Nephron progenitor cell (in vitro differentiated cells): ENCODE results near the gene CBX7.

Source experiments
- DNase-seq: peaks from one replicate; pipeline ENCODE4 v3.0.0; 2021
- H3K27ac Mint-ChIP-seq: 2 replicates; pipeline ENCODE4 v1.8.0; 2021; ENCODE audit warnings: mild to moderate bottlenecking, moderate library complexity, mixed read lengths
- H3K27me3 Mint-ChIP-seq: 2 replicates; pipeline ENCODE4 v1.8.0; 2021; ENCODE audit warnings: mild to moderate bottlenecking, low read depth, mixed read lengths; ENCODE audit not compliant: poor library complexity
- H3K36me3 Mint-ChIP-seq: 2 replicates; pipeline ENCODE4 v1.8.0; 2021; ENCODE audit warnings: low read depth, mixed read lengths
- H3K4me1 Mint-ChIP-seq: 2 replicates; pipeline ENCODE4 v1.8.0; 2021; ENCODE audit warnings: mixed read lengths
- H3K4me3 Mint-ChIP-seq: 2 replicates; pipeline ENCODE4 v1.8.0; 2021; ENCODE audit warnings: mild to moderate bottlenecking, moderate library complexity, mixed read lengths
- H3K9me3 Mint-ChIP-seq: 2 replicates; pipeline ENCODE4 v1.8.0; 2021; ENCODE audit warnings: mild to moderate bottlenecking, moderate library complexity, mixed read lengths
- TF ChIP-seq, protein P1 (sequence below): fragments of 200-600 bp; sonication (generic); IDR thresholded peaks from 2 replicates; pipeline ENCODE4 v1.5.0; 2021; ENCODE audit warnings: antibody characterized with exemption

The CBX7 gene

GRCh38 chr22:39091126-39092081 is 61.1 kb downstream of the CBX7 start:
- H3K36me3 Mint-ChIP-seq = no peaks in the 10 kb centered on the region
- H3K9me3 Mint-ChIP-seq = no peaks in the 10 kb centered on the region
- no peak overlapping the region for H3K4me3 Mint-ChIP-seq
- H3K4me1 Mint-ChIP-seq = peaks cover 73% of the 10 kb centered on the region
- H3K27me3 Mint-ChIP-seq = peaks cover 13% of the 10 kb centered on the region
- DNase-seq = no peak
- TF ChIP-seq, protein P1, sequence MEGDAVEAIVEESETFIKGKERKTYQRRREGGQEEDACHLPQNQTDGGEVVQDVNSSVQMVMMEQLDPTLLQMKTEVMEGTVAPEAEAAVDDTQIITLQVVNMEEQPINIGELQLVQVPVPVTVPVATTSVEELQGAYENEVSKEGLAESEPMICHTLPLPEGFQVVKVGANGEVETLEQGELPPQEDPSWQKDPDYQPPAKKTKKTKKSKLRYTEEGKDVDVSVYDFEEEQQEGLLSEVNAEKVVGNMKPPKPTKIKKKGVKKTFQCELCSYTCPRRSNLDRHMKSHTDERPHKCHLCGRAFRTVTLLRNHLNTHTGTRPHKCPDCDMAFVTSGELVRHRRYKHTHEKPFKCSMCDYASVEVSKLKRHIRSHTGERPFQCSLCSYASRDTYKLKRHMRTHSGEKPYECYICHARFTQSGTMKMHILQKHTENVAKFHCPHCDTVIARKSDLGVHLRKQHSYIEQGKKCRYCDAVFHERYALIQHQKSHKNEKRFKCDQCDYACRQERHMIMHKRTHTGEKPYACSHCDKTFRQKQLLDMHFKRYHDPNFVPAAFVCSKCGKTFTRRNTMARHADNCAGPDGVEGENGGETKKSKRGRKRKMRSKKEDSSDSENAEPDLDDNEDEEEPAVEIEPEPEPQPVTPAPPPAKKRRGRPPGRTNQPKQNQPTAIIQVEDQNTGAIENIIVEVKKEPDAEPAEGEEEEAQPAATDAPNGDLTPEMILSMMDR = no peak
- H3K27ac Mint-ChIP-seq = no peak overlapping the region

GRCh38 chr22:39090426-39091064 is 61.9 kb downstream of the CBX7 start:
- H3K27ac Mint-ChIP-seq = no peak overlapping the region
- H3K4me3 Mint-ChIP-seq = no peak overlapping the region
- H3K9me3 Mint-ChIP-seq = no peaks in the 10 kb centered on the region
- peaks cover 70% of the 10 kb centered on the region for H3K4me1 Mint-ChIP-seq
- peaks cover 16% of the 10 kb centered on the region for H3K27me3 Mint-ChIP-seq
- no peaks in the 10 kb centered on the region for H3K36me3 Mint-ChIP-seq
- DNase-seq = no peak
- TF ChIP-seq, protein P1 = no peak

GRCh38 chr22:39089928-39090327 is 62.6 kb downstream of the CBX7 start:
- no peaks in the 10 kb centered on the region for H3K9me3 Mint-ChIP-seq
- peaks cover 64% of the 10 kb centered on the region for H3K4me1 Mint-ChIP-seq
- no peak overlapping the region for H3K4me3 Mint-ChIP-seq
- TF ChIP-seq, protein P1 = no peak
- H3K27me3 Mint-ChIP-seq = peaks cover 16% of the 10 kb centered on the region
- H3K27ac Mint-ChIP-seq = peak overlapping the region; percentile 86
- no peaks in the 10 kb centered on the region for H3K36me3 Mint-ChIP-seq
- DNase-seq = no peak

- Mint-ChIP-seq H3K36me3 (no peaks in the 10 kb centered on the region), H3K27me3 (peaks cover 16% of the 10 kb centered on the region), H3K4me1 (peaks cover 57% of the 10 kb centered on the region), H3K27ac (peak overlapping the region; percentile 14), H3K9me3 (no peaks in the 10 kb centered on the region), H3K4me3 (no peak overlapping the region)
- DNase-seq = no peak
- TF ChIP-seq, protein P1 = no peak
These were observed 63.8 kb downstream of the CBX7 start for GRCh38 chr22:39088685-39089032.

GRCh38 chr22:39087881-39088684 is 64.4 kb downstream of the CBX7 start:
- DNase-seq = peak; percentile 66
- Mint-ChIP-seq H3K4me3 (no peak overlapping the region), H3K9me3 (no peaks in the 10 kb centered on the region), H3K36me3 (no peaks in the 10 kb centered on the region), H3K27me3 (peaks cover 16% of the 10 kb centered on the region), H3K27ac (peak overlapping the region; percentile 14), H3K4me1 (peaks cover 61% of the 10 kb centered on the region)
- TF ChIP-seq, protein P1 = no peak
